Stimulated activated CD8-positive, alpha-beta memory T cell treated with anti-CD3 and anti-CD28 coated beads, Interleukin-7, amount 100 ng/mL, for 4 hours (primary cell): ENCODE results near the gene SLC26A2.
"Not testable (repeated sequence)": the region's sequence is repeated elsewhere in the genome, so short reads cannot be mapped to it uniquely, and the experiment has no call there.

Source experiments
- DNase-seq, 2 donors: peaks; one replicate each; pipeline ENCODE4 v3.0.0-alpha.2; 2020; ENCODE audit warnings: low read depth in 2 of 2

The SLC26A2 gene

GRCh38 chr5:149937610-149938009, 22.9 kb upstream of the SLC26A2 start:
- no peak for DNase-seq

GRCh38 chr5:149938279-149938678, 22.3 kb upstream of the SLC26A2 start:
- no peak for DNase-seq

GRCh38 chr5:149938791-149939358, 21.7 kb upstream of the SLC26A2 start:
- DNase-seq = no peak

GRCh38 chr5:149939546-149939945, 21.0 kb upstream of the SLC26A2 start:
- DNase-seq = no peak

GRCh38 chr5:149940077-149940574, 20.4 kb upstream of the SLC26A2 start:
- DNase-seq = no peak

GRCh38 chr5:149940941-149941644, 19.5 kb upstream of the SLC26A2 start:
- DNase-seq = no peak

- no peak for DNase-seq
Measured at GRCh38 chr5:149941795-149942194, 18.8 kb upstream of the SLC26A2 start.

- DNase-seq = no peak
Measured at GRCh38 chr5:149942199-149942598, 18.4 kb upstream of the SLC26A2 start.

GRCh38 chr5:149942741-149943169, 17.8 kb upstream of the SLC26A2 start:
- DNase-seq = not testable (repeated sequence)

GRCh38 chr5:149943177-149943949, 17.2 kb upstream of the SLC26A2 start:
- DNase-seq = not testable (repeated sequence)

- DNase-seq = no peak
Measured at GRCh38 chr5:149944666-149945065, 15.9 kb upstream of the SLC26A2 start, which contains the start of gene PDE6A. Gene PDE6A (minus strand): TSS chr5:149944793. CDS start chr5:149944673, 120 bp downstream.

- no peak for DNase-seq
Measured at GRCh38 chr5:149946118-149946517, 14.4 kb upstream of the SLC26A2 start.

GRCh38 chr5:149948993-149949392, 11.6 kb upstream of the SLC26A2 start:
- no peak for DNase-seq

- no peak for DNase-seq
Measured at GRCh38 chr5:149951138-149951749, 9.3 kb upstream of the SLC26A2 start.

GRCh38 chr5:149953436-149954121, 7.0 kb upstream of the SLC26A2 start:
- no peak for DNase-seq

GRCh38 chr5:149954798-149955197, 5.8 kb upstream of the SLC26A2 start:
- no peak for DNase-seq

GRCh38 chr5:149956685-149957084, 3.9 kb upstream of the SLC26A2 start:
- DNase-seq = no peak

GRCh38 chr5:149957855-149958254, 2.7 kb upstream of the SLC26A2 start:
- no peak for DNase-seq

GRCh38 chr5:149959406-149960236, 937 bp upstream of the SLC26A2 start:
- DNase-seq = peak; percentile 25 to 42

- DNase-seq = no peak
Measured at GRCh38 chr5:149961186-149961685, 678 bp downstream of the SLC26A2 start.
